GM12878 (cell line): ENCODE measurements around the gene ROBO1. TPM values are rescaled to one million over a fixed set of nuclear protein-coding genes. Genes with fewer than 3 reads are reported as not detected.

ENCODE experiments used
- ATAC-seq: fragments of 200-7000 bp; cut with Tn5 transposase; 3 replicates; pipeline ENCODE4 v1.9.1; 2020; ENCODE audit warnings: mild to moderate bottlenecking, moderate library complexity
- BruUV-seq: library from RNA; stranded (reverse); fragments of 400-500 nt; replicated peaks from 2 replicates; lab custom pipeline; 2021; lab: Mats Ljungman, UMichigan
- CTCF ChIA-PET: fragments of 300-600 bp; sonication (Branson Sonifier 250); formaldehyde crosslinking; extraction: SDS; loops from one replicate; lab custom pipeline; 2021; ENCODE audit warnings: inconsistent platforms; lab: Yijun Ruan, JAX
- POLR2A ChIA-PET: fragments of 350-600 bp; formaldehyde crosslinking; extraction: SDS; loops from one replicate; lab custom pipeline; 2021; ENCODE audit warnings: inconsistent platforms; lab: Charles Lee
- RAD21 ChIA-PET: fragments of 300-600 bp; sonication (Branson Sonifier 250); formaldehyde crosslinking; loops from one replicate; lab custom pipeline; 2023; ENCODE audit warnings: antibody characterized with exemption; ENCODE audit not compliant: unreplicated experiment; lab: Charles Lee
- SMC1A ChIA-PET: fragments of 300-600 bp; sonication (Branson Sonifier 250); formaldehyde crosslinking; loops from one replicate; lab custom pipeline; 2023; ENCODE audit not compliant: unreplicated experiment, uncharacterized antibody; lab: Charles Lee
- DNase-seq: peaks from one replicate; pipeline ENCODE4 v3.0.0-alpha.2; 2011; ENCODE audit warnings: low read depth, low spot score
- FAIRE-seq: peaks from 3 replicates; lab custom pipeline; 2011; peaks lifted over from hg19 to GRCh38; lab: Jason Lieb, UNC
- H2AFZ ChIP-seq: 2 replicates; pipeline ENCODE4 v1.6.0; 2011; ENCODE audit warnings: low read depth, low read length, control low read depth; ENCODE audit not compliant: control insufficient read depth
- H3K27ac ChIP-seq: 2 replicates; pipeline ENCODE4 v1.5.1; 2011; ENCODE audit warnings: control low read depth; ENCODE audit not compliant: control insufficient read depth, insufficient read depth
- H3K27me3 ChIP-seq, 2 experiments: replicated peaks in 1 of 2; 2 replicates each; pipeline versions ENCODE4 v1.6.0 to v1.6.1; 2011; ENCODE audit warnings: low read length in 1 of 2; ENCODE audit not compliant: control insufficient read depth in 2 of 2, insufficient read depth in 2 of 2
- H3K36me3 ChIP-seq, 2 experiments: 2 replicates each; pipeline ENCODE4 v1.5.1; 2011; ENCODE audit warnings: low read length in 1 of 2; ENCODE audit not compliant: control insufficient read depth in 2 of 2, insufficient read depth in 2 of 2
- H3K4me1 ChIP-seq: 2 replicates; pipeline ENCODE4 v1.6.1; 2011; ENCODE audit warnings: mild to moderate bottlenecking, low read length, moderate library complexity, mixed read lengths; ENCODE audit not compliant: control insufficient read depth, insufficient read depth
- H3K4me2 ChIP-seq: 2 replicates; pipeline ENCODE4 v1.6.0; 2011; ENCODE audit warnings: control low read depth; ENCODE audit not compliant: control insufficient read depth, insufficient read depth
- H3K4me3 ChIP-seq: fragments of 200-600 bp; sonication (generic); 2 replicates; pipeline ENCODE4 v1.5.1; 2016
- H3K79me2 ChIP-seq: 2 replicates; pipeline ENCODE4 v1.6.0; 2011; ENCODE audit warnings: low read length; ENCODE audit not compliant: control insufficient read depth, insufficient read depth
- H3K9ac ChIP-seq: 2 replicates; pipeline ENCODE4 v1.8.0; 2011; ENCODE audit warnings: low read length, control low read depth, mixed read lengths; ENCODE audit not compliant: control insufficient read depth, insufficient read depth
- H3K9me3 ChIP-seq: replicated peaks from 3 replicates; pipeline ENCODE4 v1.5.1; 2011; ENCODE audit warnings: mild to moderate bottlenecking, low read length; ENCODE audit not compliant: control insufficient read depth, insufficient read depth
- H4K20me1 ChIP-seq: 2 replicates; pipeline ENCODE4 v1.6.0; 2011; ENCODE audit not compliant: control insufficient read depth, insufficient read depth
- SUPT20H ChIP-seq: IDR thresholded peaks from 2 replicates; pipeline ENCODE4 v1.6.1; 2011; ENCODE audit warnings: low read depth, mild to moderate bottlenecking, low read length, moderate library complexity, borderline replicate concordance; ENCODE audit not compliant: control insufficient read depth
- TBL1XR1 ChIP-seq: IDR thresholded peaks from 2 replicates; pipeline ENCODE4 v1.6.1; 2012; ENCODE audit warnings: low read depth, low read length, improper control_type of control experiment
- TCF7 ChIP-seq: IDR thresholded peaks from 2 replicates; pipeline ENCODE4 v1.6.1; 2014; ENCODE audit warnings: antibody characterized with exemption, borderline replicate concordance
- ZNF274 ChIP-seq: IDR thresholded peaks from one replicate; pipeline ENCODE4 v1.8.0; 2011; ENCODE audit not compliant: insufficient read length, insufficient read depth
- WGBS: methylation state at CpG from one replicate; pipeline ENCODE4 v1.1.6; 2016; ENCODE audit warnings: low lambda C conversion rate; ENCODE audit not compliant: insufficient replicate concordance, insufficient coverage; ENCODE audit errors: missing lambda C conversion rate; 5-methylcytosine and 5-hydroxymethylcytosine counted together
- in situ Hi-C: fragments of 300-500 bp; cut with MboI; formaldehyde crosslinking; loops from 9 replicates; pipeline ENCODE4 v1.14.3; 2018; ENCODE audit warnings: mixed read lengths
- intact Hi-C: fragments of 100-400 bp; cut with micrococcal nuclease; formaldehyde crosslinking; loops from one replicate; pipeline ENCODE4 v1.14.2; 2022; ENCODE audit not compliant: unreplicated experiment
- polyA plus RNA-seq, 11 experiments: library from polyadenylated mRNA; depleted of rRNA in 4 of 11; unstranded in 6 of 11; stranded (reverse) in 5 of 11; fragments of >200 nt; fragmentation: Nextera tagmentation in 4 of 11; fragmentation: Illumina TruSeq in 1 of 11; extraction: Ambion mirVana in 4 of 11; extraction: Trizol in 1 of 11; gene quantifications; 1 replicate in 1 of 11; 2 replicates in 10 of 11; pipeline versions ENCODE4 v1.2.1 to v1.2.3, GENCODE V29; 2011 to 2016; ENCODE audit warnings: inconsistent platforms in 2 of 11, missing spikeins in 2 of 11, low read depth in 1 of 11
- total RNA-seq, 4 experiments: library from RNA; depleted of rRNA in 3 of 4; stranded (reverse); fragments of >200 nt in 3 of 4; fragmentation: Illumina TruSeq in 1 of 4; extraction: Trizol in 1 of 4; gene quantifications; 2 replicates each; pipeline versions ENCODE4 v1.2.1 to v1.2.3, GENCODE V29; 2013 to 2021
- TF ChIP-seq, protein P1 (sequence below): fragments of 150-350 bp; IDR thresholded peaks from 2 replicates; pipeline ENCODE4 v1.6.1; 2014; ENCODE audit warnings: mild to moderate bottlenecking, low read depth, low read length
- TF ChIP-seq, protein P2 (sequence below): IDR thresholded peaks from 2 replicates; pipeline ENCODE4 v1.6.1; 2012; ENCODE audit warnings: improper control_type of control experiment, low read depth, low read length; ENCODE audit not compliant: insufficient replicate concordance
- TF ChIP-seq, protein P3 (sequence below): fragments of 450-650 bp; IDR thresholded peaks from 2 replicates; pipeline ENCODE4 v1.6.1; 2018; ENCODE audit warnings: mild to moderate bottlenecking, low read depth, moderate library complexity; ENCODE audit not compliant: partially characterized antibody
- TF ChIP-seq, protein P4 (sequence below): IDR thresholded peaks from 2 replicates; pipeline ENCODE4 v1.6.1; 2011; ENCODE audit warnings: low read depth, low read length, improper control_type of control experiment, borderline replicate concordance
- TF ChIP-seq, protein P5 (sequence below): fragments of 450-650 bp; IDR thresholded peaks from 2 replicates; pipeline ENCODE4 v1.6.1; 2014; ENCODE audit warnings: mild to moderate bottlenecking

ROBO1 gene
- total and polyA plus RNA-seq, 10 of the 15 experiments (the other 5 are each of a cell fraction or from before 2014, with no cell fraction given): 0.29 to 46.5 (median 1.2) TPM

DNA sequence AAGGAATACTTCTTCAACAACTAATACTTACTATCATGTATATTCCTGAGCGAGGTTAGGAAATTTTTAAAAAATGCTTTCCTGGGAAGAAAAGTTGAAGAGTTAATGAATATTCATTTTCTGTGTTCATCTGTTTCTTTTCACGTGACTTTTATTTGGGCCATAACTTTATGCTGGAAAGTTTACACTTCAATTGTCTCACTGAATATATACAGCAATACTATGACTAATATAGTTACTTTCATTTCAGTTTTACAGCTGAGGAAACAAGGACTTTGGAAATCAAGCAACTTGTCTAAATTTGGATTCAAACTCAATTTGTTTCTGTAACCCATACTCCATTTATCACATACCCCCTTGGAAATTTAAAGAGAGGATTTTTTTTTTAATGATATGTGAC, 894.2 kb downstream of the ROBO1 start (continued):
- TF ChIP-seq, protein P1, sequence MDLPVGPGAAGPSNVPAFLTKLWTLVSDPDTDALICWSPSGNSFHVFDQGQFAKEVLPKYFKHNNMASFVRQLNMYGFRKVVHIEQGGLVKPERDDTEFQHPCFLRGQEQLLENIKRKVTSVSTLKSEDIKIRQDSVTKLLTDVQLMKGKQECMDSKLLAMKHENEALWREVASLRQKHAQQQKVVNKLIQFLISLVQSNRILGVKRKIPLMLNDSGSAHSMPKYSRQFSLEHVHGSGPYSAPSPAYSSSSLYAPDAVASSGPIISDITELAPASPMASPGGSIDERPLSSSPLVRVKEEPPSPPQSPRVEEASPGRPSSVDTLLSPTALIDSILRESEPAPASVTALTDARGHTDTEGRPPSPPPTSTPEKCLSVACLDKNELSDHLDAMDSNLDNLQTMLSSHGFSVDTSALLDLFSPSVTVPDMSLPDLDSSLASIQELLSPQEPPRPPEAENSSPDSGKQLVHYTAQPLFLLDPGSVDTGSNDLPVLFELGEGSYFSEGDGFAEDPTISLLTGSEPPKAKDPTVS: no peak
- TF ChIP-seq ZNF274: no peak

DNA sequence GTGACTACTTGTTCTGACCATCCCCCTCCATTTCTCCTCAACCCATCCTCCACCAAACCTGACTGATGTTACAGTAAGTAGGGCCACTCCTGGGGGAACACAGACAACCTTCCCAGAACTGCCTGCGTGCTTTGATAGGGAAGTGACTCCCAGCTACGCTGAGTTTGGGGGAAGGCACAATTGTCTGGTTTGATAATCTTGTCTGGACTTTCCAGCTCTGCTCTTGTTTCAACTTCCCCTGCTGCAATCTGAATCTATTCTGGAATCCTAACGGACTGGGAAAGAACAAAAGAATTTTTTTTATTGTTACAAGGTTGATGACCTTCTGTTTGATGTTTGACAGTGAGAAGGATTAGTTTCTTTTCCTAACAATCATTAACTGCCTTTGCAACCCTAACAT, 895.6 kb downstream of the ROBO1 start:
- ChIA-PET CTCF (interaction anchor here (0.9 to 2.5 kb wide), 7 partner anchors 9 to 162 kb away, joined by 3 to 8 read pairs (median 6); no protein-coding TSS in a partner anchor), SMC1A (interaction anchor here (0.8 to 4.8 kb wide), 19 partner anchors 9 to 209 kb away, joined by 3 to 33 read pairs (median 6); no protein-coding TSS in a partner anchor), RAD21 (interaction anchor here (0.6 to 3.4 kb wide), 20 partner anchors 9 to 226 kb away, joined by 3 to 31 read pairs (median 6); no protein-coding TSS in a partner anchor), POLR2A (interaction anchor here (0.6 to 1.8 kb wide), 5 partner anchors 9 to 173 kb away, joined by 3 to 11 read pairs (median 4); no protein-coding TSS in a partner anchor)
- H3K4me2 ChIP-seq: no peak overlapping the region
- no peaks in the 10 kb centered on the region for H3K4me1 ChIP-seq
- no peak overlapping the region for H2AFZ ChIP-seq
- H4K20me1 ChIP-seq: no peaks in the 10 kb centered on the region
- in situ Hi-C loops: no loop called here
- no TSS peak for BruUV-seq
- H3K36me3 ChIP-seq: no peaks in the 10 kb centered on the region
- ATAC-seq (peak; percentile 20; the same call in 2 of the 3 replicates), FAIRE-seq (no peak), DNase-seq (no peak)
- intact Hi-C loops: loop anchor here (5.0 kb wide), 3 partner anchors 105 to 210 kb away; no protein-coding TSS in a partner anchor
- H3K79me2 ChIP-seq: no peaks in the 10 kb centered on the region
- no peaks in the 10 kb centered on the region for H3K27me3 ChIP-seq
- WGBS: 18% methylated on average over 3 of the region's 3 CpGs
- H3K4me3 ChIP-seq: no peak overlapping the region
- 0 out of 2 replicates have a peak overlapping the region, but pooled peaks have one; percentile 4 for H3K27ac ChIP-seq
- H3K9ac ChIP-seq: no peak overlapping the region
- H3K9me3 ChIP-seq: no peaks in the 10 kb centered on the region
- TF ChIP-seq, protein P2, sequence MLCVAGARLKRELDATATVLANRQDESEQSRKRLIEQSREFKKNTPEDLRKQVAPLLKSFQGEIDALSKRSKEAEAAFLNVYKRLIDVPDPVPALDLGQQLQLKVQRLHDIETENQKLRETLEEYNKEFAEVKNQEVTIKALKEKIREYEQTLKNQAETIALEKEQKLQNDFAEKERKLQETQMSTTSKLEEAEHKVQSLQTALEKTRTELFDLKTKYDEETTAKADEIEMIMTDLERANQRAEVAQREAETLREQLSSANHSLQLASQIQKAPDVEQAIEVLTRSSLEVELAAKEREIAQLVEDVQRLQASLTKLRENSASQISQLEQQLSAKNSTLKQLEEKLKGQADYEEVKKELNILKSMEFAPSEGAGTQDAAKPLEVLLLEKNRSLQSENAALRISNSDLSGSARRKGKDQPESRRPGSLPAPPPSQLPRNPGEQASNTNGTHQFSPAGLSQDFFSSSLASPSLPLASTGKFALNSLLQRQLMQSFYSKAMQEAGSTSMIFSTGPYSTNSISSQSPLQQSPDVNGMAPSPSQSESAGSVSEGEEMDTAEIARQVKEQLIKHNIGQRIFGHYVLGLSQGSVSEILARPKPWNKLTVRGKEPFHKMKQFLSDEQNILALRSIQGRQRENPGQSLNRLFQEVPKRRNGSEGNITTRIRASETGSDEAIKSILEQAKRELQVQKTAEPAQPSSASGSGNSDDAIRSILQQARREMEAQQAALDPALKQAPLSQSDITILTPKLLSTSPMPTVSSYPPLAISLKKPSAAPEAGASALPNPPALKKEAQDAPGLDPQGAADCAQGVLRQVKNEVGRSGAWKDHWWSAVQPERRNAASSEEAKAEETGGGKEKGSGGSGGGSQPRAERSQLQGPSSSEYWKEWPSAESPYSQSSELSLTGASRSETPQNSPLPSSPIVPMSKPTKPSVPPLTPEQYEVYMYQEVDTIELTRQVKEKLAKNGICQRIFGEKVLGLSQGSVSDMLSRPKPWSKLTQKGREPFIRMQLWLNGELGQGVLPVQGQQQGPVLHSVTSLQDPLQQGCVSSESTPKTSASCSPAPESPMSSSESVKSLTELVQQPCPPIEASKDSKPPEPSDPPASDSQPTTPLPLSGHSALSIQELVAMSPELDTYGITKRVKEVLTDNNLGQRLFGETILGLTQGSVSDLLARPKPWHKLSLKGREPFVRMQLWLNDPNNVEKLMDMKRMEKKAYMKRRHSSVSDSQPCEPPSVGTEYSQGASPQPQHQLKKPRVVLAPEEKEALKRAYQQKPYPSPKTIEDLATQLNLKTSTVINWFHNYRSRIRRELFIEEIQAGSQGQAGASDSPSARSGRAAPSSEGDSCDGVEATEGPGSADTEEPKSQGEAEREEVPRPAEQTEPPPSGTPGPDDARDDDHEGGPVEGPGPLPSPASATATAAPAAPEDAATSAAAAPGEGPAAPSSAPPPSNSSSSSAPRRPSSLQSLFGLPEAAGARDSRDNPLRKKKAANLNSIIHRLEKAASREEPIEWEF: no peak
- TF ChIP-seq TCF7: no peak
- TF ChIP-seq, protein P3, sequence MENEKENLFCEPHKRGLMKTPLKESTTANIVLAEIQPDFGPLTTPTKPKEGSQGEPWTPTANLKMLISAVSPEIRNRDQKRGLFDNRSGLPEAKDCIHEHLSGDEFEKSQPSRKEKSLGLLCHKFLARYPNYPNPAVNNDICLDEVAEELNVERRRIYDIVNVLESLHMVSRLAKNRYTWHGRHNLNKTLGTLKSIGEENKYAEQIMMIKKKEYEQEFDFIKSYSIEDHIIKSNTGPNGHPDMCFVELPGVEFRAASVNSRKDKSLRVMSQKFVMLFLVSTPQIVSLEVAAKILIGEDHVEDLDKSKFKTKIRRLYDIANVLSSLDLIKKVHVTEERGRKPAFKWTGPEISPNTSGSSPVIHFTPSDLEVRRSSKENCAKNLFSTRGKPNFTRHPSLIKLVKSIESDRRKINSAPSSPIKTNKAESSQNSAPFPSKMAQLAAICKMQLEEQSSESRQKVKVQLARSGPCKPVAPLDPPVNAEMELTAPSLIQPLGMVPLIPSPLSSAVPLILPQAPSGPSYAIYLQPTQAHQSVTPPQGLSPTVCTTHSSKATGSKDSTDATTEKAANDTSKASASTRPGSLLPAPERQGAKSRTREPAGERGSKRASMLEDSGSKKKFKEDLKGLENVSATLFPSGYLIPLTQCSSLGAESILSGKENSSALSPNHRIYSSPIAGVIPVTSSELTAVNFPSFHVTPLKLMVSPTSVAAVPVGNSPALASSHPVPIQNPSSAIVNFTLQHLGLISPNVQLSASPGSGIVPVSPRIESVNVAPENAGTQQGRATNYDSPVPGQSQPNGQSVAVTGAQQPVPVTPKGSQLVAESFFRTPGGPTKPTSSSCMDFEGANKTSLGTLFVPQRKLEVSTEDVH: no peak
- no peak for TF ChIP-seq SUPT20H
- TF ChIP-seq TBL1XR1: no peak
- TF ChIP-seq, protein P4, sequence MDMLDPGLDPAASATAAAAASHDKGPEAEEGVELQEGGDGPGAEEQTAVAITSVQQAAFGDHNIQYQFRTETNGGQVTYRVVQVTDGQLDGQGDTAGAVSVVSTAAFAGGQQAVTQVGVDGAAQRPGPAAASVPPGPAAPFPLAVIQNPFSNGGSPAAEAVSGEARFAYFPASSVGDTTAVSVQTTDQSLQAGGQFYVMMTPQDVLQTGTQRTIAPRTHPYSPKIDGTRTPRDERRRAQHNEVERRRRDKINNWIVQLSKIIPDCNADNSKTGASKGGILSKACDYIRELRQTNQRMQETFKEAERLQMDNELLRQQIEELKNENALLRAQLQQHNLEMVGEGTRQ: no peak
- TF ChIP-seq, protein P5, sequence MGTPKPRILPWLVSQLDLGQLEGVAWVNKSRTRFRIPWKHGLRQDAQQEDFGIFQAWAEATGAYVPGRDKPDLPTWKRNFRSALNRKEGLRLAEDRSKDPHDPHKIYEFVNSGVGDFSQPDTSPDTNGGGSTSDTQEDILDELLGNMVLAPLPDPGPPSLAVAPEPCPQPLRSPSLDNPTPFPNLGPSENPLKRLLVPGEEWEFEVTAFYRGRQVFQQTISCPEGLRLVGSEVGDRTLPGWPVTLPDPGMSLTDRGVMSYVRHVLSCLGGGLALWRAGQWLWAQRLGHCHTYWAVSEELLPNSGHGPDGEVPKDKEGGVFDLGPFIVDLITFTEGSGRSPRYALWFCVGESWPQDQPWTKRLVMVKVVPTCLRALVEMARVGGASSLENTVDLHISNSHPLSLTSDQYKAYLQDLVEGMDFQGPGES: no peak
